Peyer's patch (tissue), 4 donors: ENCODE data around the gene ZFHX3. TPM values are rescaled to one million over a fixed set of nuclear protein-coding genes. Genes with fewer than 3 reads are reported as not detected.
A peak's percentile ranks its signal among the peaks of the same experiment; 100 is the strongest.

Experiments
- DNase-seq, 3 donors: peaks; one replicate each; pipeline ENCODE4 v3.0.0-alpha.2; 2017 to 2019
- H3K27ac ChIP-seq, 4 donors: fragments of 200-600 bp; sonication (generic); one replicate each; pipeline ENCODE4 v1.5.1; 2016 to 2019
- H3K27me3 ChIP-seq, 2 donors: fragments of 200-600 bp; sonication (generic); one replicate each; pipeline ENCODE4 v1.5.1; 2019
- H3K36me3 ChIP-seq, 3 donors: fragments of 200-600 bp; sonication (generic); one replicate each; pipeline ENCODE4 v1.5.1; 2016 to 2019
- H3K4me1 ChIP-seq, 4 donors: fragments of 200-600 bp; sonication (generic); one replicate each; pipeline ENCODE4 v1.5.1; 2016 to 2019
- H3K4me3 ChIP-seq, 4 donors: fragments of 200-600 bp; sonication (generic); 1 replicate in 3 of 4; 2 replicates in 1 of 4; pipeline ENCODE4 v1.5.1; 2016 to 2019; ENCODE audit warnings: mild to moderate bottlenecking in 1 of 4
- H3K9me3 ChIP-seq, 4 donors: fragments of 200-600 bp; sonication (generic); one replicate each; pipeline ENCODE4 v1.5.1; 2016 to 2019; ENCODE audit warnings: mild to moderate bottlenecking in 1 of 4
- POLR2A ChIP-seq, 2 donors: fragments of 450-650 bp; IDR thresholded peaks; one replicate each; pipeline ENCODE4 v1.5.1; 2017; ENCODE audit warnings: antibody characterized with exemption in 2 of 2, mild to moderate bottlenecking in 2 of 2, moderate library complexity in 2 of 2
- total RNA-seq, 4 donors: library from RNA; depleted of rRNA; stranded (reverse); fragments of >200 nt; gene quantifications; one replicate each; pipeline ENCODE4 v1.1.0, GENCODE V29; 2016
- TF ChIP-seq, protein P1 (sequence below), 6 experiments: fragments of 450-650 bp in 4 of 6; fragments of 200-600 bp in 2 of 6; sonication (generic) in 1 of 6; IDR thresholded peaks; one replicate each; pipeline ENCODE4 v1.5.1; 2017 to 2019; ENCODE audit warnings: antibody characterized with exemption in 6 of 6, mild to moderate bottlenecking in 3 of 6, moderate library complexity in 1 of 6

ZFHX3 gene
- total RNA-seq, 4 donors from 2014 or later: 6.3 to 39.6 (median 14.6) TPM

DNA sequence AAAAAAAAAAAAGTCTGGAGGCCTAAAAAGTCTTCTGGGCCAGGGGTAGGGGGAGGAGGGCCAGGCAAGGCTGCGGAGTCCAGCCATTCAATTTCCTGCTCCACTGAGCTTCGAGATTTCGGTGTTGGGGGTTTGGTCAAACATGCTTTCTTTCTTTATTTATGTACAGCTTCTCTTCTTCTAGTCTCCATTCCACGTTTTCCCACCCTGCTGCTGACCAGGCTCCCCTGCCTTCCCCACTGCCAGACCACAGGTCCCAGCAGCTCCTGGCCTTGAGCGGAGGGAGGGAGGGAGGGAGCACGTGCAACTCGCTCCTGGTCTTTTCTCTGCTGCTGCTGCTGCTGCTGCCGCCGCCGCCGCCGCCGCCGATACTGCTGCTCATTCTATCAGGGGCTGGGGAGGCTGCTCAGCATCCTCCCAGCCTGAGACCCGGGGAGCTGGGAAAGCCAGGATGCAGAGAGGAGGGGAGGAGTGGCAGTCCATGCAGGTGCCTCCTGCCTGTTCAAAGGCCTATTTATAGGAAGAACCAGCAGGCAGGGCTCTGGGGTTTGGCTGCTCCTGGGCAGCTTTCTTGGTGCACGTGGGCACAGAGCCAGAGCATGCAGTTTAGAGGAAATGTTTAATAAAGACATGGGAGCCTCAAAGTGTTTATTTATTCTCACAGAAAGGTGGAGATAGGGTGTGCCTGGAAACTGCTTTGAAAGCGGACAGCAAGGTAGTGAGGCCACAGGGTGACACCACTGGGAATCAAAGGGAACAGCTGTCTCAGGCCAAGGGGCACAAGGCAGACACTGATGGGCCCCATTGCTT lies 23.4 kb upstream of the ZFHX3 start:
- H3K36me3 ChIP-seq: no peaks in the 10 kb centered on the region
- no peaks in the 10 kb centered on the region for H3K9me3 ChIP-seq
- H3K4me3 ChIP-seq: peak overlapping the region in 1 of 4 donors; percentile 39
- peak in 2 of 3 donors; percentile 49 to 62 for DNase-seq
- H3K27ac ChIP-seq: no peak overlapping the region
- H3K27me3 ChIP-seq: peaks cover 0 to 4% of the 10 kb centered on the region in 2 donors
- TF ChIP-seq, protein P1, sequence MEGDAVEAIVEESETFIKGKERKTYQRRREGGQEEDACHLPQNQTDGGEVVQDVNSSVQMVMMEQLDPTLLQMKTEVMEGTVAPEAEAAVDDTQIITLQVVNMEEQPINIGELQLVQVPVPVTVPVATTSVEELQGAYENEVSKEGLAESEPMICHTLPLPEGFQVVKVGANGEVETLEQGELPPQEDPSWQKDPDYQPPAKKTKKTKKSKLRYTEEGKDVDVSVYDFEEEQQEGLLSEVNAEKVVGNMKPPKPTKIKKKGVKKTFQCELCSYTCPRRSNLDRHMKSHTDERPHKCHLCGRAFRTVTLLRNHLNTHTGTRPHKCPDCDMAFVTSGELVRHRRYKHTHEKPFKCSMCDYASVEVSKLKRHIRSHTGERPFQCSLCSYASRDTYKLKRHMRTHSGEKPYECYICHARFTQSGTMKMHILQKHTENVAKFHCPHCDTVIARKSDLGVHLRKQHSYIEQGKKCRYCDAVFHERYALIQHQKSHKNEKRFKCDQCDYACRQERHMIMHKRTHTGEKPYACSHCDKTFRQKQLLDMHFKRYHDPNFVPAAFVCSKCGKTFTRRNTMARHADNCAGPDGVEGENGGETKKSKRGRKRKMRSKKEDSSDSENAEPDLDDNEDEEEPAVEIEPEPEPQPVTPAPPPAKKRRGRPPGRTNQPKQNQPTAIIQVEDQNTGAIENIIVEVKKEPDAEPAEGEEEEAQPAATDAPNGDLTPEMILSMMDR (IDR thresholded peaks at IDR 0.05): peak in 1 of 6 experiments; percentile 15
- no peak for TF ChIP-seq POLR2A (IDR thresholded peaks at IDR 0.05)
- H3K4me1 ChIP-seq: peaks cover 0 to 34% (median 1%) of the 10 kb centered on the region in 4 donors

DNA sequence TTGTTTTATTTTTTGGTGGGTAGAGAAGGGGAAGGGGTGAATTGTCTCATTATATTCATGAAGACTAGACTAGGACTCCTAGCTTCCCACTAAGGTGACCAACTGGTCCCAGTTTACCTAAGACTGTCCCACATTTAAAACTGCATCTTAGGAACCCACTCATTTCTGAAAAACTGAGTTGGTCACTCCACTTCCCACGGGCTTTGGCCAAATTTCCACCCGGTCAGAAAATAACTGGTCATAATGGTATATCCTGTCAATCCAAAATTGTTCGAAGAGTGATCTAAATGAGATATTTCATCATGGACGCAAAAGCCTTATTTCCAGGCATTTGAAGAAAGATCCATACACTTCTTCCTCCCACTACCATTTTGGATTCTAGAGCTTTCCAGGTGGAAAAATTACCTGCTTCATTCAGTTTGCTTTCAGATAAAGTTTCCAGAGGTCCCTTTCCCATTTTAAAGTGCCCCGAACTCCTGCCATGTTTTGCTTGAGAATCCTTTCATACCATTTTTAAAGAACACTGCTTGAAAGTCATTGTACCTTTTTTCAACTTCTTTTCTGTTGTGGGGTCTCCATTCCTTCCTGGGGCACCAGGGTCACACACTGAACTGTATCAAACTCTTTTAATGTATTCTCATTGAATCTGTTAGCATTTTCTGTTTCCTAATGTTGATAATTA lies 21.8 kb upstream of the ZFHX3 start:
- TF ChIP-seq, protein P1 (IDR thresholded peaks at IDR 0.05): no peak
- no peak for TF ChIP-seq POLR2A (IDR thresholded peaks at IDR 0.05)
- Histone ChIP-seq H3K4me1 (peaks cover 0 to 50% (median 5%) of the 10 kb centered on the region in 4 donors), H3K27ac (peak overlapping the region in 2 of 4 donors; percentile 74 to 84), H3K9me3 (no peaks in the 10 kb centered on the region), H3K27me3 (peaks cover 0 to 18% of the 10 kb centered on the region in 2 donors), H3K36me3 (no peaks in the 10 kb centered on the region), H3K4me3 (no peak overlapping the region)
- peak in 1 of 3 donors; percentile 3 for DNase-seq

DNA sequence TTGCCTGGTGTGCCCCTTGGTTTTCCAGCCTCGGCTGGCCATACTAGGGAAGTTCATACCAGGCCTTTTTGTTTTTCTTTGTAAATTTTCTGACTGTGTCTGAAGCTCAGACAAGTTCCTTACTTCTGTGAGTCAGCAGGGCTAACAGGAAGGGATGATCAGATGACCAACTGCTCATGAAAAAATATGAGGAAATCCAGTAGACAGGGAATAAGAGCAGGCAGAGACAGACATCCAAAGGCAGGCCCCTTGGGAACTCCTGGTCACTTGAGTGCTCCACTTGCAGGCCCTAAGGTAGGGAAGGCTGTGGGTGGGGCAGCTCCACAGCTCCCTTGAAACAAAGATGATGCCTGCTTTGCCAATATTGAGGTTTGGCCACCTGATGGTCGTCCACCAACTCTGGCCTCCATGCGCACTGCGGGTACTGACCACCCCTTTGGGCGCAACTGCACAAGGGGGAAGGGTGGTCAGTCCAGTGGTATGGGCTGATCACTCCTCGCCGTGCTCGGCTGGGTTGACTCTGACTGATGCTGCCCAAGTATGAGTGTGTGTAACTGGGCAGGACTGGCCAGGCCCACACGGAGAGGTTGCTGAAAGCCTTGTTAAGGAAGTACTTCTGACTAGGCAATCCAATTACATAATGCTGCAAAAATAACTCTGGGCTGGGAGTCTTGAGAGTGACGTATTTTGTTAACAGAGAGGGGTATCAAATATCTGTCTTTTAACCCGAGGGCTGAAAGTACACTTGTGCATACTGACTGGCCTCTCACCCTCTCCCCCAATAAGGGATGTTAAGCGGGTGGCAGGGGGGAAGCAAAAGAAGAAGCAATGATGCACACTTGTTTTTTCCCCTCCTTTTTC lies 20.8 kb upstream of the ZFHX3 start:
- peaks cover 0 to 57% (median 5%) of the 10 kb centered on the region in 4 donors for H3K4me1 ChIP-seq
- no peaks in the 10 kb centered on the region for H3K9me3 ChIP-seq
- H3K36me3 ChIP-seq: no peaks in the 10 kb centered on the region
- H3K27ac ChIP-seq: peak overlapping the region in 3 of 4 donors; percentile 40 to 84 (median 74)
- peak in 1 of 3 donors; percentile 53 for DNase-seq
- peaks cover 0 to 22% of the 10 kb centered on the region in 2 donors for H3K27me3 ChIP-seq
- no peak for TF ChIP-seq POLR2A (IDR thresholded peaks at IDR 0.05)
- no peak overlapping the region for H3K4me3 ChIP-seq

DNA sequence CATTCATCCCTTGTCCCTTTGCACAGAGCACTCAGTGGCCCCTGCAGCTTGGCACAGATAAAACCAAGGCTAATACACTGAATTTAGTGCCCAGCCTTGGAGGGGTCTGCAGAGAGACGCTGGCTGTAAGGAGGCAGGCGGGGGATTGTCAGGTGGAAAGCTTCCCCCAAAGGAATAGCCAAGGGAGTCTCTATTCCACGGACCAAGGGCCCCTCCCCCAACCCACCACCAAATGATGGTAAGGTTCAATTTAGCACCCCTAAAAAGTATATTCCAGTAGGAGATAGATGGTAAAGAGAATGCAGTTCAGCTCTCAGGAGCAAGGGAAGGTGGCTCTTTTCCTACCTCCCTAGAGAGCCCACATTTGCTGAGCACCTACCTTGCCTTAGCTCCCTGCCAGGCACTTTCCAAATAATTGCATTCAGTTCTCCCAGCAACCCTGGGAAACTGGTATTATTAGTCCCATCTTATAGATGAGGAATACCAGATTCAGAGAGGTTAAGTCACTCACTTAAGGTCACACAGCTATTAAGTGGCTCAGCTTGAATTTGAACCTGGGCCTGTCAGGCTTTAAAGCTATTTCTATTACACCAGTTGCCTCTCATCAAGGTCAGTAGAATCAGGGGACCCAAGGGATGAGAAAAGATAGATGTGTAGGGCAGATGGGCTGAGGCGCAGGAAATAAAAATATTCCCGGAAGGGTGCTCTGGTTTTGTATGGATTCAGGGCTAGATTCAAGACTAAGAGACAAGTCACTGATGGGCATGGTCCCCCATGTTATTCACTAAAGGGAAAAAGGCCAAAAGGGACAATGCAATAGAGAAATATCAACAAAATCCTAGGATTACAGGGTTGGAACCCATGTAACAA lies 20.0 kb upstream of the ZFHX3 start:
- peaks cover 0 to 63% (median 5%) of the 10 kb centered on the region in 4 donors for H3K4me1 ChIP-seq
- peaks cover 0 to 29% of the 10 kb centered on the region in 2 donors for H3K27me3 ChIP-seq
- no peak for TF ChIP-seq POLR2A (IDR thresholded peaks at IDR 0.05)
- TF ChIP-seq, protein P1 (IDR thresholded peaks at IDR 0.05): no peak
- H3K36me3 ChIP-seq: no peaks in the 10 kb centered on the region
- peak overlapping the region in 2 of 4 donors; percentile 42 to 74 for H3K27ac ChIP-seq
- DNase-seq: peak in 1 of 3 donors; percentile 36
- no peaks in the 10 kb centered on the region for H3K9me3 ChIP-seq
- no peak overlapping the region for H3K4me3 ChIP-seq

DNA sequence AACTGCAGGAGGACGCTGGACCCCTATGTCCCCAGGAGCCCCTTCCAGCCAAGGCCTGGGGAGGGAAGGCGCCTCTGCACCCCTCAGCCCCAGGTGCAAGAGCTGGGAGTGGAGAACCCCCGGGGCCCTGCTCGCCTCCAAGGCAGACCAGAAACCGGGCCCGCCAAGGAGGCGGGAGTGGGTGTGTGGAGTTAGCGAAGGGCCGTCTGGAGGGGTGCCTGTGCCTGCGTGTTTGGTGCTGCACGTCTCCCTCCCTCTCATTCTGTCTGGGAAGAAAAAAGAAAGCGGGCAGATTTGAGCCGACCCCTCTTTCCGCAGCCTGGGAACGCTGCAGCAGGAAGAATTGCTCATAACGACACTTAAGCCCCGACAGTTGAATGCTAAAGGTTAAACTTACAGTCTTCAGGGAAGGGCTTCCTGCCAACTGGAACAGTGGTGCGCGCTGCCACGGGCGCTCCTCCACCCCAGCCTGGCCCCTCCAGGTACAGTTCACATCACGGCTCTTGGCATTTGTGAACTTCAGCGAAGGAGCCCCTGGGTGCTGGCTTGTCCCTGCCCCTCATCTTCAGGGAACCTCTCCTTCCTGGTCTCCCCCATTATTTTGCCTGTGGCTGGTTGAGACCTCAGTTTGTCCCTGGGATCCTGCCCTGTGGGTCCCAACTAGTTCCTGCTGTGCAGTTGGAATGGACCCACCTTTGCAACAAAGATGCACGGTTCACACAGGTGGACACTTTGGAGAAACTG lies 19.2 kb upstream of the ZFHX3 start:
- peaks cover 0 to 35% of the 10 kb centered on the region in 2 donors for H3K27me3 ChIP-seq
- DNase-seq: peak in 1 of 3 donors; percentile 47
- H3K4me3 ChIP-seq: peak overlapping the region in 2 of 4 donors; percentile 26 to 38
- peak overlapping the region in 2 of 4 donors; percentile 40 to 42 for H3K27ac ChIP-seq
- peaks cover 0 to 67% (median 5%) of the 10 kb centered on the region in 4 donors for H3K4me1 ChIP-seq
- TF ChIP-seq, protein P1 (IDR thresholded peaks at IDR 0.05): no peak
- no peak for TF ChIP-seq POLR2A (IDR thresholded peaks at IDR 0.05)
- H3K9me3 ChIP-seq: no peaks in the 10 kb centered on the region
- no peaks in the 10 kb centered on the region for H3K36me3 ChIP-seq
